Middle frontal gyrus (tissue), 1 donor: ENCODE data around the gene SHISAL2B.
"Not testable (repeated sequence)": the region's sequence is repeated elsewhere in the genome, so short reads cannot be mapped to it uniquely, and the experiment has no call there.

Experiments
- DNase-seq: peaks from one replicate; pipeline ENCODE4 v3.0.0-alpha.2; 2015; ENCODE audit warnings: low spot score; ENCODE audit errors: extremely low spot score

The SHISAL2B gene

GRCh38 chr5:64696414-64696813 lies 6.1 kb downstream of the SHISAL2B start:
- DNase-seq, result not testable (repeated sequence)

DNA sequence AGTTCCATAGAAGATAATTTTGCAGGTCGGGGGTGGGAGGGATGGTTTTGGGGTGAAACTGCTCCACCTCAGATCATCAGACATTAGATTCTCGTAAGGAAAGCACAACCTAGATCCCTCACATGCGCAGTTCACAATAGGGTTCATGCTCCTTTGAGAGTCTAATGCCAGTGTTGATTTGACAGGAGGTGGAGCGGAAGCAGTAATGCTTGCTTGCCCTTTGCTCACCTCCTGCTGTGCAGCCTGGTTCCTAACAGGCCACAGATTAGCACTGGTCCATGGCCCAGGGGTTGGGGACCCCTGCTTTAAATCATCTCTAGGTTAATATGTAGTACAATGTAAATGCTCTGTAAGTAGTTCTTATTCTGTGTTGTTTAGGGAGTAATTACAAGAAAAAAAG lies 10.5 kb downstream of the SHISAL2B start:
- DNase-seq, result no peak

DNA sequence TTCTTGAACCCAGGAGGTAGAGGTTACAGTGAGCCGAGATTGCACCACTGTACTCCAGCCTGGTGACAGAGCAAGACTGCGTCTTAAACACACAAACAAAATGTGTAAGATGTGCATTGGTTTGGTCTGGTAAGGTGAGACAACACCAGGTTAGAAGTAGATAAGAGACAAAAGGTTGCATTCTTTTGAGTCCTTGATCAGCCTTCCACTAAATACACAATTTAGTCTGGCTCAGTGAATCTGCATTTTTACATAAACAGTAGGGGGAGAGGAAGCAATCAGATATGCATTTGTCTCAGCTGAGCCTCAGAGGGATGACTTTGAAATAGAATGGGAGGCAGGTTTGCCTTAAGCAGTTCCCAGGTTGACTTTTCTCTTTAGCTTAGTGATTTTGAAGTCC lies 15.8 kb downstream of the SHISAL2B start:
- not testable (repeated sequence) for DNase-seq

- no peak for DNase-seq
Observed at GRCh38 chr5:64707191-64707590, 16.9 kb downstream of the SHISAL2B start.

DNA sequence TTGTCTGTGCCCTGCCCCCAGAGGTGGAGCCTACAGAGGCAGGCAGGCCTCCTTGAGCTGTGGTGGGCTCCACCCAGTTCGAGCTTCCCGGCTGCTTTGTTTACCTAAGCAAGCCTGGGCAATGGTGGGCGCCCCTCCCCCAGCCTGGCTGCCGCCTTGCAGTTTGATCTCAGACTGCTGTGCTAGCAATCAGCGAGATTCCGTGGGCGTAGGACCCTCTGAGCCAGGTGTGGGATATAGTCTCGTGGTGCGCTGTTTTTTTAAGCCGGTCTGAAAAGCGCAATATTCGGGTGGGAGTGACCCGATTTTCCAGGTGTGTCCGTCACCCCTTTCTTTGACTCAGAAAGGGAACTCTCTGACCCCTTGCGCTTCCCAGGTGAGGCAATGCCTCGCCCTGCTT lies 24.2 kb downstream of the SHISAL2B start:
- DNase-seq, result not testable (repeated sequence)

GRCh38 chr5:64722588-64722987 lies 32.3 kb downstream of the SHISAL2B start:
- DNase-seq, result no peak

GRCh38 chr5:64727150-64727549 lies 36.8 kb downstream of the SHISAL2B start:
- DNase-seq, result no peak

GRCh38 chr5:64742411-64742810 lies 52.1 kb downstream of the SHISAL2B start:
- no peak for DNase-seq

DNA sequence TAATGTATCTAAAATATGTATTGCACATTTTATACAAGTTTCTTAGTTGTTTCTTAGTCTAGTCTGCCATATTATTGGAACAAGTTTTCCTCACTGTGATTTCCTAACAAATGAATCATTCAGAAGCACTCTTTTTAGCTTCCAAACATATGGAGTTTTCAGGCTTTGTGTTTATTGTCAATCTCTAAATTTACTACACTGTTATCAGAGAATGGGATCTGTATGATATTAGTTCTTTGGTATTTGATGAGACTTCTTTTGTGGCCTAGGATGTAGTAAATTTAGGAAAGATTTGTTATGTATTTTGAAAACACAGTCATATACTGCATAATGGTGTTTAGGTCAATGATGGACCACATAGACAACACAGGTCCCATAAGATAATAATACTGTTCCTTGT lies 52.5 kb downstream of the SHISAL2B start:
- DNase-seq, result no peak

DNA sequence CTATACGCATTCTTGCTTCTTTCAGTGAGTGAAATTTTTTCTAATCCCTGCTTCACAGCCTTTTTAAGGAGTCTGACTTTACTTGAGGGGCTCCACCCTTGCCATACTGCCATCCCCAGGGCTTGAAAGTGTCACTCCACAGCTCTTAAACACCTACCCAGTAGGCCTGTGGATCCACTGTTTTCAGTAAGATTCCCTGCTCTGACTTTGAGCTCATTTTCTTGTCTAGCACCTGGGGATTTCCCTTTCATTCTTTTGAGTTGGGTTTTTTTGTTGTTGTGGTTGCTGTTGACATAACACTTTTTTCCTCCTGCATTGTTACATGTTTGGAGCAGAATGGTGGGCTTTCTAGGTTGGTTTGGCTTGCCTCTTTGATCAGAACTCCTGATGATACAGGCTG lies 54.6 kb downstream of the SHISAL2B start:
- no peak for DNase-seq

DNA sequence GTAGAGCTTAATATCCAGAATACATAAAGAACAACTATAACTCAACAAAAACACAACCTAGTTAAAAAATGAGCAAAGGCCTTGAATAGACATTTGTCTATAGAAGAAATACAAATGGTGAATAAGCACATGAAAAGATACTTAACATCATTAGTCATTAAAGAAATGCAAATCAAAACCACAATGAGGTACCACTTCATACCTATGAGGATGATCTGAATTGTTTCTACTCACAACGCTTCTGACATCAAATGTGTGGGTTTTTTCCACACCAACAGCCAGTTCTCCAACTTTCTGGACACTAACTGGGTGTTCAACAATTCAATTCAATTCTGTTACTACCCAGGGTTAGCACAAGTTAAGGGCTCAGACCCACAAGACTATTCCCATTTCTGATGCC lies 56.1 kb downstream of the SHISAL2B start:
- DNase-seq, result no peak

DNA sequence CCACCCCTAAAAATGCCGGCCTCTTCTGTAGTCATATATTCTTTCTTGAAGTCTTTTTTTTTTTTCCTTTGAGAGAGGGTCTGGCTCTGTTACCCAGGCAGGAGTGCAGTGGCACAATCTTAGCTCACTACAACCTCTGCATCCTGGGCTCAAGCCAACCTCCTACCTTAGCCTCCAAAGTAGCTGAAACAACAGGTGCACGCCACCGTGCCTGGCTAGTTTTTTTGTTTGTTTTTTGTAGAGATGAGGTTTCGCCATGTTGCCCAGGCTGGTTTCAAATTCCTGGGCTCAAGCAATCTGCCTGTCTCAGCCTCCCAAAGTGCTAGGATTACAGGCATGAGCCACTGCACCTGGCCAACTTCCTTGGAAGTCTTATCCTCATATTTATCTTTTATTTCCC lies 59.1 kb downstream of the SHISAL2B start:
- DNase-seq, result no peak

DNA sequence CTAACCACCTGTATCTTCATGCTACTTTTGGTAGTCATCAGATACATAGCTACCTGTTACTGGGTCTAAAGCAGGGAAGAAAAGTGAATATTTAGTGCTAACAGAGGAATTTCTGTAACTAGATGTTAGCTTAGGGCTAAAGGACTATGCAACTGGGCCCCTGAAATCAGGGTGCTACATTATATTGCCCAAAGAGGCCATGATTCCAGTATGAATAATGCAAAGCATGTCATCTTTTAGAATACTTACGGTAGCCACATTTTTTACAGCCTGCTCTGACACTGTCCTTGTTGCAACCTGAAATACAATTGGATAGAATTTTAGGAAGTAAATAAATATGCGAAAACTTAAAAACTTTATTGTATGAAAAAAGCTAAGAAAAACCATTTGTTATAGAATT lies 63.8 kb downstream of the SHISAL2B start:
- DNase-seq, result no peak

DNA sequence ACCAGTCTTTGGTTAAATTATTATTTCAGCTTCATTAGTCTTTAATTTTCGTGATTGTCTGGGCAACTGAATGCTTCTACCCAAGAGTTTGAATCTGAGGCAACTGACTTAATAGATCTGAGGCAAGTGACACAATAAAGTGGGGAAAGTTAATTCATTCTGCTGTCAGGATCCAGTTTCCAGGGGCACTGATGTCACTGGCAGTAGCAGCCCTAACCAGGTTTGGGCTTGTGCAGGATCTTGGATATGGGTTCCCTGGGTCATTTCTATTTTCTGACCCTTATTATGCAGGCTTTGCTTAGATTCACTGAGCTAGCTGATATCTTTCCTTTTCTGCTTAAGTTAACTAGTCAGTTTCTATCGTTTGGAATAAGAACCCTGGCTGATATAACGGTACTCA lies 68.6 kb downstream of the SHISAL2B start:
- DNase-seq, result no peak

DNA sequence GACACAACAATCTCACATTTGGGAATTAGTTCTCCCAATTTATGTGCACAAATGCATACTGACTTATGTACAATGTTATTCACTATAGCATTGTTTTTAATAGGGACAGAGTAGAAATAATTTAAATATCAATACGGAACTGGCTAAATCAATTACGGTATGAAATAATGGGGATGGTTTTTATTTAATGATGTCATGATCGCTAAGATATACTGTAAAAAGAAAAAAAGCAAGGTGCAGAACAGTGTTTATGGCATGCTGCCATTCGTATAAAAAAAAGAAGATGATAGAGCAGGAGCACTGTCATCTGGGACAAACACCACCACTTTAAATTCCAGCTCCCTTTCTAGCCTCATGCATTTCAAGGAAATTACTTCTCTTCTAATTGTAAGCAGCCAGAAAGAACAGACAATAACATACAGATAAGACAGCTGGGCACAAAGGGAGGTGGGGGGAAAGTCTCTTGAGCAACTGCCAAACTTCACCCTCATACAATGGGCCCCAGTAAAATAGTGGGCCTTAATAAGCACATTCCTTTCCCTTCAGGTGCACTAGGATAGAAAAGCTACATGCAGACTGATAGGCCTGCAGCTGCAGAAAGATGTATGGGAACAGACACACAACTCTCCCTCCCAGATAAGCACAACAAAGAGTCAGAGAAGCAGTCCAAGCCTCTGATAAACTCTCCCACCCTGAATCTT lies 69.8 kb downstream of the SHISAL2B start:
- no peak for DNase-seq

DNA sequence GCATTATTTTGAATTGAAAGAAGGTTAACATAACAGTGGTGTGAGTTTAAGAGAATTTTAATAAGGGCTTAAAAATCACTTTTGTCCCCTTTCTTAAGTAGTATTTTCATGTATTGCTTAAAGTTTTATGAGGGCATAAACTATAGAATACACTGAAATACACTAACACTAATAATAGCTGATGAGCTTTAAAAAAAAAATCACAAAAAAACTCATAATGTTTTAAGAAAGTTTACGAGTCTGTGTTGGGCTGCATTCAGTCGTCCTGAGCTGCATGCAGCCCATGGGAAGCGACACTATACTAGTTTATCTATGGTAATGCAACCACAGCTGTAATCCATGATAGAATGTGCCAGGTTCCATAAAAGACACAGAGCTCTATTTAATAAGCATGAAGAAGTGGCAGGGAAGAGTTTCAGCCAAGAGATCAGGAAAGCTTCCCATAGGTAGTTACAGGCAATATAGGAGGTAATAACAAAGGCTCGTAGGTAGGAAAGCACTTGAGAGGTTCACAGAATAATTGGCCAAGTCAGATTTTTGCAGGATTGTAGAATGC lies 73.7 kb downstream of the SHISAL2B start:
- no peak for DNase-seq

GRCh38 chr5:64765804-64766504 lies 75.7 kb downstream of the SHISAL2B start:
- no peak for DNase-seq

GRCh38 chr5:64766941-64767340 lies 76.6 kb downstream of the SHISAL2B start:
- no peak for DNase-seq
